ENCODE results near the gene CARD10. TPM values are rescaled to one million over a fixed set of nuclear protein-coding genes. Genes with fewer than 3 reads are reported as not detected.

The CARD10 gene
- polyA plus RNA-seq, 1 donor (not counting 4 experiments of a cell fraction or from before 2014, with no cell fraction given): 32.2 TPM

DNA sequence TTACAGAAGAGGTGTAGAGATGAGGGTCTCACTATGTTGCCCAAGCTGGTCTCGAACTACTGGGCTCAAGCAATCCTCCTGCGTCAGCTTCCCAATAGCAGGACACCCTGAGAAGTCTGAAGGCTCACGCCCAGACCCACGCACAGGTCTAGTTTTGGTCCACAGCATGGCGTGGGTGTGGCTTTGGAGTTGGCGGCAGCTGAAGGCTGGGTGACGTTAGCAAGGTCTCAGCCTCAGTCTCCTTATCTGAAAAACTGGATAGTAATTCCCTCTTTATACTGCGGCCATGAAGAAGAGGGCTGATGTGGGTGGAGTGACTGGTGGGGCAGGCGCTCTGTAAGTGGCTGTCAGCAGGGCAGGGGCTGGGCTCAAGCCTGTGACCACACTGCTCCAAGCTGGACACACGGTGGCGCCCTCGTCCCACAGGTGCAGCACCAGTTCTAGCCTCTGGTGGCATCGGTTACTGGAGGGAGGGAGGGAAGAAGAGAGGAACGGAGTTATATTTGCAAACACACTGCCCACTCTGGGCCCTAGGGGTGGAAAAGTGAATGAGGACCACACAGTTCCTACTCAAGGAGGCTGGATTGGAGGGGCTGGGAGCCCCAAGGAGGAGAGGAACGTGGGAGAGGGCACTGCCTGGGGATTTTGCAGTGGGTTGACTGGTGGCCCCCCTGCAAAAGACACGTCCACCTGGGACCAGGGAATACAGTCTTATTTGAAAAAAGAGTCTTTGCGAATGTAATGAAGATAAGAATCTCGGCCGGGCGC, 19.6 kb upstream of the CARD10 start:
- H3K79me2 ChIP-seq (ENCODE audit: control insufficient read depth, insufficient read depth, low read length): no peaks in the 10 kb centered on the region
- no peaks in the 10 kb centered on the region for H4K20me1 ChIP-seq (ENCODE audit: control insufficient read depth, extremely low read depth, insufficient read depth, low read length)
- H2AFZ ChIP-seq (ENCODE audit: control insufficient read depth, low read length): peak overlapping the region; percentile 90
- peak; percentile 93 for FAIRE-seq
- H3K4me2 ChIP-seq (ENCODE audit: control insufficient read depth, extremely low read depth, insufficient read depth, low read depth, low read length): peak overlapping the region; percentile 69
- H3K36me3 ChIP-seq (ENCODE audit: control insufficient read depth in 2 of 2, extremely low read depth in 1 of 2, insufficient read depth in 2 of 2, low read length in 2 of 2): no peaks in the 10 kb centered on the region
- TF ChIP-seq CTCF (optimal IDR thresholded peaks at IDR 0.05 in 1 of 3, IDR thresholded peaks at IDR 0.05 in 1 of 3, conservative IDR thresholded peaks at IDR 0.05 in 1 of 3; ENCODE audit: extremely low read depth in 1 of 3, insufficient read depth in 2 of 3, low read length in 3 of 3) (peak; percentile 93 to 100 (median 99)), EZH2 (IDR thresholded peaks at IDR 0.05; ENCODE audit: low read length) (no peak)
- peaks cover 38% of the 10 kb centered on the region for H3K4me1 ChIP-seq (ENCODE audit: control insufficient read depth, extremely low read depth, insufficient read depth, low read length)
- dilution Hi-C loops (cut with MboI; ENCODE audit: extremely low pct_ligation_motif_present, low sequenced_read_pairs): no loop called here
- no peaks in the 10 kb centered on the region for H3K27me3 ChIP-seq (ENCODE audit: control insufficient read depth, extremely low read depth, insufficient read depth, low read length)
- no peak for DNase-seq (ENCODE audit: low read depth, low spot score)
- no peaks in the 10 kb centered on the region for H3K9me3 ChIP-seq (ENCODE audit: control insufficient read depth, low read depth, low read length)
- peak overlapping the region; percentile 17 for H3K27ac ChIP-seq (ENCODE audit: control insufficient read depth, insufficient read depth, low read length)
- H3K4me3 ChIP-seq (ENCODE audit: control insufficient read depth in 2 of 3, extremely low read depth in 1 of 3, insufficient read depth in 2 of 3, low read depth in 1 of 3, low read length in 3 of 3): peak overlapping the region in 1 of 3 experiments; percentile 23
- peak overlapping the region; percentile 53 for H3K9ac ChIP-seq (ENCODE audit: control insufficient read depth, extremely low read depth, insufficient read depth, low read length)
- H3K9me1 ChIP-seq (ENCODE audit: control insufficient read depth, extremely low read depth, insufficient read depth, low read length): no peaks in the 10 kb centered on the region

GRCh38 chr22:37535159-37535558, 15.9 kb upstream of the CARD10 start:
- Histone ChIP-seq H3K9ac (ENCODE audit: control insufficient read depth, extremely low read depth, insufficient read depth, low read length) (no peak overlapping the region), H3K4me1 (ENCODE audit: control insufficient read depth, extremely low read depth, insufficient read depth, low read length) (peaks cover 22% of the 10 kb centered on the region), H3K4me3 (ENCODE audit: control insufficient read depth in 2 of 3, extremely low read depth in 1 of 3, insufficient read depth in 2 of 3, low read depth in 1 of 3, low read length in 3 of 3) (no peak overlapping the region), H3K9me1 (ENCODE audit: control insufficient read depth, extremely low read depth, insufficient read depth, low read length) (no peaks in the 10 kb centered on the region), H3K9me3 (ENCODE audit: control insufficient read depth, low read depth, low read length) (no peaks in the 10 kb centered on the region), H3K4me2 (ENCODE audit: control insufficient read depth, extremely low read depth, insufficient read depth, low read depth, low read length) (no peak overlapping the region), H3K27ac (ENCODE audit: control insufficient read depth, insufficient read depth, low read length) (no peak overlapping the region), H3K36me3 (ENCODE audit: control insufficient read depth in 2 of 2, extremely low read depth in 1 of 2, insufficient read depth in 2 of 2, low read length in 2 of 2) (no peaks in the 10 kb centered on the region), H2AFZ (ENCODE audit: control insufficient read depth, low read length) (no peak overlapping the region), H4K20me1 (ENCODE audit: control insufficient read depth, extremely low read depth, insufficient read depth, low read length) (no peaks in the 10 kb centered on the region), H3K79me2 (ENCODE audit: control insufficient read depth, insufficient read depth, low read length) (no peaks in the 10 kb centered on the region), H3K27me3 (ENCODE audit: control insufficient read depth, extremely low read depth, insufficient read depth, low read length) (no peaks in the 10 kb centered on the region)
- TF ChIP-seq CTCF (optimal IDR thresholded peaks at IDR 0.05 in 1 of 3, IDR thresholded peaks at IDR 0.05 in 1 of 3, conservative IDR thresholded peaks at IDR 0.05 in 1 of 3; ENCODE audit: extremely low read depth in 1 of 3, insufficient read depth in 2 of 3, low read length in 3 of 3) (no peak), EZH2 (IDR thresholded peaks at IDR 0.05; ENCODE audit: low read length) (no peak)
- DNase-seq (ENCODE audit: low read depth, low spot score) (no peak), FAIRE-seq (no peak)
- dilution Hi-C loops (cut with MboI; ENCODE audit: extremely low pct_ligation_motif_present, low sequenced_read_pairs): no loop called here

All from keratinocyte (primary cell).